ENCODE data around the gene GDA. TPM values are rescaled to one million over a fixed set of nuclear protein-coding genes. Genes with fewer than 3 reads are reported as not detected.

Gene GDA
- total RNA-seq, 2 donors from 2014 or later, result 2.5 to 6.9 TPM

GRCh38 chr9:72140586-72140985, 8.7 kb upstream of the GDA start:
- no peak overlapping the region for H3K27ac Mint-ChIP-seq
- H3K9me3 ChIP-seq (ENCODE audit: control insufficient read depth, low read length), result peaks cover 5% of the 10 kb centered on the region
- no peak for DNase-seq
- peaks cover 3% of the 10 kb centered on the region for H3K36me3 Mint-ChIP-seq (ENCODE audit: low read depth)
- H3K9ac ChIP-seq (ENCODE audit: extremely low read depth, low read length, poor library complexity, severe bottlenecking), result no peak overlapping the region
- no peak overlapping the region for H3K4me3 Mint-ChIP-seq
- H3K4me1 Mint-ChIP-seq, result no peaks in the 10 kb centered on the region
- WGBS, 2 experiments (ENCODE audit: insufficient coverage in 1 of 2, insufficient read length in 1 of 2), result 85% methylated on average over 3 of the region's 4 CpGs; no CpG with 5 or more reads in 1 of the 2 experiments
- H3K36me3 ChIP-seq (ENCODE audit: control insufficient read depth, insufficient read depth, low read length), result no peaks in the 10 kb centered on the region
- H3K9me3 Mint-ChIP-seq, result peaks cover 10% of the 10 kb centered on the region
- TF ChIP-seq CTCF (conservative IDR thresholded peaks at IDR 0.05), result no peak
- peaks cover 6% of the 10 kb centered on the region for H3K27me3 ChIP-seq (ENCODE audit: control insufficient read depth, insufficient read depth, low read length, poor library complexity, severe bottlenecking)
- no peak overlapping the region for H3K4me3 ChIP-seq (ENCODE audit: low read length)
- no peaks in the 10 kb centered on the region for H3K4me1 ChIP-seq (ENCODE audit: control insufficient read depth, insufficient read depth, low read length)
- no peak overlapping the region for H3K27ac ChIP-seq (ENCODE audit: low read depth, low read length)
- no peaks in the 10 kb centered on the region for H3K27me3 Mint-ChIP-seq (ENCODE audit: insufficient read depth)

GRCh38 chr9:72141484-72141883, 7.8 kb upstream of the GDA start:
- no peaks in the 10 kb centered on the region for H3K4me1 ChIP-seq (ENCODE audit: control insufficient read depth, insufficient read depth, low read length)
- H3K27ac ChIP-seq (ENCODE audit: low read depth, low read length), result no peak overlapping the region
- no peak for TF ChIP-seq CTCF (conservative IDR thresholded peaks at IDR 0.05)
- Mint-ChIP-seq H3K36me3 (ENCODE audit: low read depth) (peaks cover 3% of the 10 kb centered on the region), H3K27ac (no peak overlapping the region), H3K4me3 (no peak overlapping the region), H3K27me3 (ENCODE audit: insufficient read depth) (no peaks in the 10 kb centered on the region), H3K4me1 (no peaks in the 10 kb centered on the region), H3K9me3 (peaks cover 10% of the 10 kb centered on the region)
- peaks cover 9% of the 10 kb centered on the region for H3K27me3 ChIP-seq (ENCODE audit: control insufficient read depth, insufficient read depth, low read length, poor library complexity, severe bottlenecking)
- no peak overlapping the region for H3K9ac ChIP-seq (ENCODE audit: extremely low read depth, low read length, poor library complexity, severe bottlenecking)
- H3K36me3 ChIP-seq (ENCODE audit: control insufficient read depth, insufficient read depth, low read length), result no peaks in the 10 kb centered on the region
- peaks cover 5% of the 10 kb centered on the region for H3K9me3 ChIP-seq (ENCODE audit: control insufficient read depth, low read length)
- DNase-seq, result no peak
- 91 to 100% methylated on average over 1 to 3 of the region's 3 CpGs for WGBS, 2 experiments (ENCODE audit: insufficient coverage in 1 of 2, insufficient read length in 1 of 2)
- no peak overlapping the region for H3K4me3 ChIP-seq (ENCODE audit: low read length)

GRCh38 chr9:72144756-72145492, 4.3 kb upstream of the GDA start:
- no peaks in the 10 kb centered on the region for H3K9me3 ChIP-seq (ENCODE audit: control insufficient read depth, low read length)
- Mint-ChIP-seq H3K9me3 (peaks cover 1% of the 10 kb centered on the region), H3K4me3 (no peak overlapping the region), H3K27ac (no peak overlapping the region), H3K4me1 (no peaks in the 10 kb centered on the region), H3K36me3 (ENCODE audit: low read depth) (peaks cover 7% of the 10 kb centered on the region), H3K27me3 (ENCODE audit: insufficient read depth) (peaks cover 16% of the 10 kb centered on the region)
- no peak for DNase-seq
- 89 to 91% methylated on average over 2 to 3 of the region's 3 CpGs for WGBS, 2 experiments (ENCODE audit: insufficient coverage in 1 of 2, insufficient read length in 1 of 2)
- H3K4me3 ChIP-seq (ENCODE audit: low read length), result no peak overlapping the region
- H3K4me1 ChIP-seq (ENCODE audit: control insufficient read depth, insufficient read depth, low read length), result no peaks in the 10 kb centered on the region
- TF ChIP-seq CTCF (conservative IDR thresholded peaks at IDR 0.05), result no peak
- no peak overlapping the region for H3K9ac ChIP-seq (ENCODE audit: extremely low read depth, low read length, poor library complexity, severe bottlenecking)
- no peaks in the 10 kb centered on the region for H3K36me3 ChIP-seq (ENCODE audit: control insufficient read depth, insufficient read depth, low read length)
- no peak overlapping the region for H3K27ac ChIP-seq (ENCODE audit: low read depth, low read length)
- peaks cover 38% of the 10 kb centered on the region for H3K27me3 ChIP-seq (ENCODE audit: control insufficient read depth, insufficient read depth, low read length, poor library complexity, severe bottlenecking)

Measured in endodermal cell (in vitro differentiated cells).